SJCRH30 (cell line): ENCODE measurements around the gene TP53TG5. TPM values are rescaled to one million over a fixed set of nuclear protein-coding genes. Genes with fewer than 3 reads are reported as not detected.
A peak's percentile ranks its signal among the peaks of the same experiment; 100 is the strongest.

Source experiments
- DNase-seq, 2 experiments: peaks; one replicate each; pipeline ENCODE4 v3.0.0-alpha.2; 2015 to 2020
- H3K27ac ChIP-seq: fragments of 250-450 bp; sonication (Bioruptor Pico); 2 replicates; pipeline ENCODE4 v1.5.1; 2020; ENCODE audit warnings: mild to moderate bottlenecking, moderate library complexity
- H3K27me3 ChIP-seq: fragments of 250-450 bp; sonication (Bioruptor Pico); 2 replicates; pipeline ENCODE4 v1.5.1; 2020; ENCODE audit warnings: mild to moderate bottlenecking, moderate library complexity
- H3K36me3 ChIP-seq: fragments of 250-450 bp; sonication (Bioruptor Pico); 2 replicates; pipeline ENCODE4 v1.5.1; 2020; ENCODE audit warnings: mild to moderate bottlenecking, moderate library complexity
- H3K4me1 ChIP-seq: fragments of 250-450 bp; sonication (Bioruptor Pico); 2 replicates; pipeline ENCODE4 v1.5.1; 2020; ENCODE audit warnings: mild to moderate bottlenecking, moderate library complexity
- H3K4me3 ChIP-seq: fragments of 250-450 bp; sonication (Bioruptor Pico); 2 replicates; pipeline ENCODE4 v1.5.1; 2020; ENCODE audit warnings: mild to moderate bottlenecking, moderate library complexity
- H3K9me3 ChIP-seq: fragments of 250-450 bp; sonication (Bioruptor Pico); replicated peaks from 2 replicates; pipeline ENCODE4 v1.5.1; 2020; ENCODE audit warnings: mild to moderate bottlenecking, moderate library complexity
- total RNA-seq: library from RNA; depleted of rRNA; stranded (reverse); fragments of >200 nt; shearing (Covaris generic); gene quantifications from 2 replicates; pipeline ENCODE4 v1.2.3, GENCODE V29; 2014

Gene TP53TG5
- total RNA-seq, 1 experiment from 2014 or later = not detected

- Histone ChIP-seq H3K27me3 (no peaks in the 10 kb centered on the region), H3K4me3 (no peak overlapping the region), H3K4me1 (no peaks in the 10 kb centered on the region), H3K9me3 (no peaks in the 10 kb centered on the region), H3K27ac (no peak overlapping the region), H3K36me3 (no peaks in the 10 kb centered on the region)
- DNase-seq = no peak
Observed at GRCh38 chr20:45391559-45391958, 13.4 kb upstream of the TP53TG5 start.

DNA sequence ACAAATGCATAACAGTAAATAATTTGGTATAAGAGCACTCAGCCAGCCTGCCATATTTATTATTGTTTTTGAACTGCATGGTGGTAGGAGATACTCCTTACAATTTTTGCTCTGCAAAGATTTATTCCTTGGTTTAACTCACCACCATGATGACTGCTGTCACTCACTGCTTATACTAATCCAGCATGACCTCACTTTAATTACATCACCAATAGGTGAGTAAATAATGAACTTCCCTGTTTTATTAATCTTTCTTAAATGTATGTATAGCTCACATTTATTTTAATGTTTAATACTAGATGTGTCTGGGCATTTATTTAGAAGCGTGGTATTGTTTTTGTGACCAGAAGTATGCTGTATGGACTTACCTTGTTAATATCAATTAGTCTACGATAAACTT is 12.8 kb upstream of the TP53TG5 start:
- DNase-seq = no peak
- H3K4me3 ChIP-seq = no peak overlapping the region
- H3K4me1 ChIP-seq = no peaks in the 10 kb centered on the region
- no peak overlapping the region for H3K27ac ChIP-seq
- H3K27me3 ChIP-seq = no peaks in the 10 kb centered on the region
- H3K36me3 ChIP-seq = no peaks in the 10 kb centered on the region
- no peaks in the 10 kb centered on the region for H3K9me3 ChIP-seq

DNA sequence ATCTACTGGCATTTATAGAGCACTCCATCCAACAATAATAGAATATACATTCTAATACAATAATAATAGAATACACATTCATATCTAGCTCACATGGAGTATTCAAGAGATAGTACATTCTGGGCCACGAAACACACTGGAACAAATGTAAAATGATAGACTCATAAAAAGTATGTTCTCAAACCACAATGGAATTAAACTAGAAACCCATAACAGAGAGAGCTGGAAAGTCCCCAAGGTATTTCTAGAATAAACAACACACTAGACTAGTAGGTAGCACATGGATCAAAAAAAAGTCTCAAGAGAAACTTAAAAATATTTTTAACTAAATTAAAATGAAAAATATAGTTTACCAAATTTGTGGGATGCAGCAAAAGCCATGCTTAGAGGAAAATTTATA is 9.1 kb upstream of the TP53TG5 start:
- H3K27me3 ChIP-seq = no peaks in the 10 kb centered on the region; the same call in 1 of the 2 replicates
- DNase-seq = no peak
- H3K36me3 ChIP-seq = no peaks in the 10 kb centered on the region
- H3K4me1 ChIP-seq = no peaks in the 10 kb centered on the region
- H3K9me3 ChIP-seq = no peaks in the 10 kb centered on the region
- H3K27ac ChIP-seq = no peak overlapping the region
- no peak overlapping the region for H3K4me3 ChIP-seq

- H3K4me1 ChIP-seq = no peaks in the 10 kb centered on the region
- H3K36me3 ChIP-seq = no peaks in the 10 kb centered on the region
- H3K4me3 ChIP-seq = no peak overlapping the region
- no peaks in the 10 kb centered on the region for H3K9me3 ChIP-seq
- DNase-seq = no peak
- H3K27ac ChIP-seq = no peak overlapping the region
- no peaks in the 10 kb centered on the region; the same call in 1 of the 2 replicates for H3K27me3 ChIP-seq
Observed at GRCh38 chr20:45377269-45377668, 856 bp downstream of the TP53TG5 start.

- no peak for DNase-seq
- no peaks in the 10 kb centered on the region for H3K4me1 ChIP-seq
Observed at GRCh38 chr20:45374966-45375365, 3.2 kb downstream of the TP53TG5 start.

GRCh38 chr20:45374101-45374467 is 4.0 kb downstream of the TP53TG5 start:
- H3K36me3 ChIP-seq = peaks cover 2% of the 10 kb centered on the region; the same call in 1 of the 2 replicates
- no peaks in the 10 kb centered on the region for H3K27me3 ChIP-seq
- H3K4me1 ChIP-seq = no peaks in the 10 kb centered on the region
- H3K4me3 ChIP-seq = no peak overlapping the region
- no peak for DNase-seq
- H3K27ac ChIP-seq = no peak overlapping the region
- H3K9me3 ChIP-seq = no peaks in the 10 kb centered on the region

More at GRCh38 chr20:45374966-45375365, 3.2 kb downstream of the TP53TG5 start:
- H3K36me3 ChIP-seq = peaks cover 2% of the 10 kb centered on the region; the same call in 1 of the 2 replicates
- H3K4me3 ChIP-seq = no peak overlapping the region
- H3K27ac ChIP-seq = no peak overlapping the region
- H3K9me3 ChIP-seq = no peaks in the 10 kb centered on the region
- no peaks in the 10 kb centered on the region for H3K27me3 ChIP-seq

DNA sequence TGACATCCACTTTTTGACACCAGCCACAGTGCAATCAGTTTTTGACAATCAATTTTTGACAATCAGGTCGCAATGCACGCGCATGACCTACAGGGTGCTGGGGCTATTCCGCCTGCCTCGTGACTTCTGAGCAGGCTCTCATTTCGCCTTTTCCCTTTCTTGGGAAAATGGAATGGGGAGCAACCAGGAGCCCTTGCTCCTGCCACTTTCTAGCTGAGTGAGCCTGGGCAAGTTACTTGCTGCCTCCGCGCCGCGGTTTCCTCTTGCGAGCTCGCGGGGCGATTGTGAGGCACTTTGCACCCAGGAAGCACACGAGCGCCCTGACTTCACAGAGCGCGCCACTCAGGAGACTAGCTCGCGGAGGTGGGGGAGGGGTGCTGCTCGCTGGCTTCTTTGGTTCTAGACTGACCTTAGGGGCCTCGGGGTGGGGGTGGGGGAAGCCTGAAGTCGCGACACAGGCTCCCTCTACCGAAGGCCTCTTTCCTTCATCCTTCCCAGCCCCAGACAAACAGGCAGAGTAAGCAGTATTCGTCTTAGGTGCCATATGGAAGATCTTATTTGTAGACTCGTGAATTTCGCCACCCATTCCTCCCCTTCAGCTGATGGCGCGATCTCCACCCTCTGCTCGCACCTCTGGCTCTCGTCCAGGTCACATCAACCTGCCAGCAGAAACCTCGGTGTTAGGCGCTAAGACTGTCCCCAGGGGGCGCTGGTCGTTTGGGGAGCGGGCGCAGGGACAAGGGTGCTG is 4.6 kb downstream of the TP53TG5 start:
- no peak overlapping the region for H3K4me3 ChIP-seq
- peak; percentile 49 to 54 for DNase-seq
- no peak overlapping the region for H3K27ac ChIP-seq
- no peaks in the 10 kb centered on the region for H3K4me1 ChIP-seq
- H3K36me3 ChIP-seq = peaks cover 2% of the 10 kb centered on the region; the same call in 1 of the 2 replicates
- no peaks in the 10 kb centered on the region for H3K9me3 ChIP-seq
- no peaks in the 10 kb centered on the region for H3K27me3 ChIP-seq

DNA sequence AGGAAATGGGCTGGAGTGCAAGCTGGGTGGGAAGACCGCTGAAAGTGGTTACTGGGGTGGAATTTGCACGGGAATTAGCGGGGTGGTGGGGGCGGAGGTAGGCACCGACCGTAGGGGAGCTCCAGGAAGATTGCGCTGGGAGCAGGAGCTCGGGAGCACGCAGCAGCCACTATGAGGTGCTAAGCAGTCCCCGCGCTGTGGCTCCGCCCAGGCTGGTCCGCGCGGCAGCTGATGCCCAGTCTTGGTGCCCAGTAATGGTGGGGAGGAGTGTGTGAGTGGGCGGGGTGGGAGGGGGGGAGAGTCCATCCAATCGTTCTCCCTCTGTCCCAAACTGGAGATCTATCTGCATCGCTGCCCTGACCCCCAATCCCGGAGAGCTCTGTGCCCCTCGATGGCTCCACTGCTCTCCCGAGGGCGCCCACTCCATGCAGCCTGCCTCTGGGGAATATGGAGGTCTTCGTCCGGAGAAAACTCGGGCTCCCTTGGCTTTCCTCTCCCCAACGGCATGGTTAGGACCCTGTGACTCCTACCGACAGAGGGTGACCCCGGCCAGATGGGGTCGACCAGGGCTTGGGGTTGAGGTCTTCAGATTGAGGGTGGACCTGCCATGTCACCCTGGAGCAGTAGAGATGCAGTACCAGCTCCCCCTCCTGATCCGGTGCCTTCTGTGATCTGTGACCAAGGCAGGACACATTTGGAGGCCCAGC is 5.3 kb downstream of the TP53TG5 start:
- H3K4me3 ChIP-seq = no peak overlapping the region
- H3K36me3 ChIP-seq = peaks cover 2% of the 10 kb centered on the region; the same call in 1 of the 2 replicates
- no peaks in the 10 kb centered on the region for H3K4me1 ChIP-seq
- H3K27me3 ChIP-seq = no peaks in the 10 kb centered on the region
- H3K9me3 ChIP-seq = no peaks in the 10 kb centered on the region
- H3K27ac ChIP-seq = no peak overlapping the region
- no peak for DNase-seq

- no peaks in the 10 kb centered on the region for H3K27me3 ChIP-seq
- no peak for DNase-seq
- H3K36me3 ChIP-seq = peaks cover 4% of the 10 kb centered on the region
- no peak overlapping the region for H3K4me3 ChIP-seq
- no peak overlapping the region for H3K27ac ChIP-seq
- no peaks in the 10 kb centered on the region for H3K9me3 ChIP-seq
- no peaks in the 10 kb centered on the region for H3K4me1 ChIP-seq
Observed at GRCh38 chr20:45372241-45372640, 5.9 kb downstream of the TP53TG5 start.

DNA sequence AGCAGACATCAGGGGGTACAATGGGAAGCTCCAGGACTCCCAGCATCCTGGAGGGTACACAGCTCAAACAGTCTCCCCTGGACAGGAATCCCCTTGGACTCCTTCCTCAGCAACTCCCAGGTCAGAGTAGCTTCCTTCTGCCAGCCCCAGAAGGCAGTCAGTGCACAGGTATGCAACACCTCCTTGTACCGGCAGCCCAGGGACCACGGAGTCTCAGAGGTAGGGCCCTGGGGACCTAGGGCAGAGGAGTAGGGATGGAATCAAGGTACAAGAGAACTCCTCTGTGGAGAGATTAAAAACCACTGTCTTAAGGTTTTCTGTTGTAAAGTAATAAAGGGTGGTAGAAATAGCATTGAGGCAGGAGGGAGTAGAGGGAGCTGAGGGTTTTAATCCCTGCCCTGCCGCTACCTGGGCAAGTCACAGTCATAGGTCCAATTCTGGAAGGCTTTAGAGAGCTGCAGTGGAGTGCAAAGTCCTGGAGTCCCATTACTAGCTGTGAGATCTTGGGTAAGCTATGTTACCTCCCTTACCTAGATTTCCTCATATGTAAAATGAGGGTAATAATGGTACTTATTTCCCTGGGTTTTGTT is 7.5 kb downstream of the TP53TG5 start:
- H3K27me3 ChIP-seq = no peaks in the 10 kb centered on the region
- no peak overlapping the region for H3K4me3 ChIP-seq
- no peaks in the 10 kb centered on the region for H3K9me3 ChIP-seq

GRCh38 chr20:45368221-45368980 is 9.7 kb downstream of the TP53TG5 start:
- no peak for DNase-seq
- Histone ChIP-seq H3K4me3 (no peak overlapping the region), H3K27ac (no peak overlapping the region), H3K4me1 (no peaks in the 10 kb centered on the region), H3K9me3 (no peaks in the 10 kb centered on the region), H3K36me3 (peaks cover 9% of the 10 kb centered on the region), H3K27me3 (no peaks in the 10 kb centered on the region)

More for the DNA sequence above, 7.5 kb downstream of the TP53TG5 start:
- no peak for DNase-seq
- H3K27ac ChIP-seq = no peak overlapping the region
- H3K36me3 ChIP-seq = peaks cover 9% of the 10 kb centered on the region
- no peaks in the 10 kb centered on the region for H3K4me1 ChIP-seq

GRCh38 chr20:45367126-45367525 is 11.0 kb downstream of the TP53TG5 start:
- H3K36me3 ChIP-seq = peaks cover 9% of the 10 kb centered on the region
- H3K27ac ChIP-seq = no peak overlapping the region
- H3K4me3 ChIP-seq = no peak overlapping the region
- H3K9me3 ChIP-seq = no peaks in the 10 kb centered on the region
- no peak for DNase-seq
- H3K27me3 ChIP-seq = no peaks in the 10 kb centered on the region
- H3K4me1 ChIP-seq = peaks cover 3% of the 10 kb centered on the region; the same call in 1 of the 2 replicates

DNA sequence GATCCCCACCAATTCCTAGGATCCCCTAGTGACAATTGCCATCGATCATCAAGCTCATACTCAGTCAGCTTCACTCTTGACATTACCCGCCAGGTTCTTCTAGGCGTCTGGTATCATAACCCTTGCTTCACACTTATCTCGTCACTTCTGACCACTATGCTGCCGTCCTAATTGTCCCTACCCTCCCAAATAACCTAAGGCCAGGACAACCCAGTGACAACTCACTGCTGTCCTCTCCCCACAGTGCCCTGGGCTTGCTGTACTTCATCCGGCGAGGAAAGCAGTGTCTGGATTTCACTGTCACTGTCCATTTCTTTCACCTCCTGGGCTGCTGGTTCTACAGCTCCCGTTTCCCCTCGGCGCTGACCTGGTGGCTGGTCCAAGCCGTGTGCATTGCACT is 11.5 kb downstream of the TP53TG5 start:
- Histone ChIP-seq H3K36me3 (peaks cover 8% of the 10 kb centered on the region), H3K9me3 (no peaks in the 10 kb centered on the region), H3K27ac (no peak overlapping the region), H3K4me1 (peaks cover 3% of the 10 kb centered on the region; the same call in 1 of the 2 replicates), H3K4me3 (no peak overlapping the region), H3K27me3 (no peaks in the 10 kb centered on the region)
- no peak for DNase-seq

- Histone ChIP-seq H3K36me3 (peaks cover 7% of the 10 kb centered on the region; the same call in 1 of the 2 replicates), H3K9me3 (no peaks in the 10 kb centered on the region), H3K27me3 (no peaks in the 10 kb centered on the region), H3K27ac (no peak overlapping the region), H3K4me1 (peaks cover 4% of the 10 kb centered on the region), H3K4me3 (no peak overlapping the region)
- no peak for DNase-seq
Observed at GRCh38 chr20:45366192-45366591, 11.9 kb downstream of the TP53TG5 start.
